ENCODE data around the gene PSMD6.

Gene PSMD6

GRCh38 chr3:63977893-63978292, 45.4 kb downstream of the PSMD6 start:
- no peaks in the 10 kb centered on the region for H3K9me3 ChIP-seq

GRCh38 chr3:63976872-63977200, 46.5 kb downstream of the PSMD6 start:
- H3K36me3 ChIP-seq = peaks cover 5% of the 10 kb centered on the region; the same call in 1 of the 2 replicates

More at GRCh38 chr3:63977893-63978292, 45.4 kb downstream of the PSMD6 start:
- TF ChIP-seq CTCF (IDR thresholded peaks at IDR 0.05; ENCODE audit: low read depth, low read length) = no peak
- DNase-seq = no peak
- H3K4me3 ChIP-seq (ENCODE audit: low read depth, low read length) = no peak overlapping the region
- H3K27me3 ChIP-seq = no peaks in the 10 kb centered on the region
- peaks cover 5% of the 10 kb centered on the region; the same call in 1 of the 2 replicates for H3K36me3 ChIP-seq
- H3K4me1 ChIP-seq = peaks cover 3% of the 10 kb centered on the region; the same call in 1 of the 2 replicates

GRCh38 chr3:63976161-63976871, 47.0 kb downstream of the PSMD6 start:
- no peak for DNase-seq
- TF ChIP-seq CTCF (IDR thresholded peaks at IDR 0.05; ENCODE audit: low read depth, low read length) = no peak

More at GRCh38 chr3:63976872-63977200, 46.5 kb downstream of the PSMD6 start:
- no peaks in the 10 kb centered on the region for H3K9me3 ChIP-seq
- H3K4me3 ChIP-seq (ENCODE audit: low read depth, low read length) = no peak overlapping the region
- no peaks in the 10 kb centered on the region for H3K27me3 ChIP-seq
- no peak for TF ChIP-seq CTCF (IDR thresholded peaks at IDR 0.05; ENCODE audit: low read depth, low read length)
- peaks cover 3% of the 10 kb centered on the region; the same call in 1 of the 2 replicates for H3K4me1 ChIP-seq
- DNase-seq = no peak

GRCh38 chr3:63975723-63976122, 47.6 kb downstream of the PSMD6 start:
- no peaks in the 10 kb centered on the region for H3K9me3 ChIP-seq
- TF ChIP-seq CTCF (IDR thresholded peaks at IDR 0.05; ENCODE audit: low read depth, low read length) = no peak
- DNase-seq = no peak
- peaks cover 7% of the 10 kb centered on the region for H3K4me1 ChIP-seq
- no peaks in the 10 kb centered on the region for H3K27me3 ChIP-seq
- peaks cover 5% of the 10 kb centered on the region; the same call in 1 of the 2 replicates for H3K36me3 ChIP-seq
- no peak overlapping the region for H3K4me3 ChIP-seq (ENCODE audit: low read depth, low read length)

More at GRCh38 chr3:63976161-63976871, 47.0 kb downstream of the PSMD6 start:
- no peak overlapping the region for H3K4me3 ChIP-seq (ENCODE audit: low read depth, low read length)
- H3K27me3 ChIP-seq = no peaks in the 10 kb centered on the region
- H3K36me3 ChIP-seq = peaks cover 5% of the 10 kb centered on the region; the same call in 1 of the 2 replicates
- H3K9me3 ChIP-seq = no peaks in the 10 kb centered on the region
- H3K4me1 ChIP-seq = peaks cover 3% of the 10 kb centered on the region; the same call in 1 of the 2 replicates

GRCh38 chr3:63974451-63974850, 48.8 kb downstream of the PSMD6 start:
- H3K4me3 ChIP-seq (ENCODE audit: low read depth, low read length) = no peak overlapping the region
- peaks cover 10% of the 10 kb centered on the region for H3K4me1 ChIP-seq
- H3K9me3 ChIP-seq = no peaks in the 10 kb centered on the region
- no peak for TF ChIP-seq CTCF (IDR thresholded peaks at IDR 0.05; ENCODE audit: low read depth, low read length)
- no peaks in the 10 kb centered on the region for H3K27me3 ChIP-seq
- DNase-seq = no peak
- no peaks in the 10 kb centered on the region for H3K36me3 ChIP-seq

- no peak overlapping the region for H3K4me3 ChIP-seq (ENCODE audit: low read depth, low read length)
- no peaks in the 10 kb centered on the region for H3K27me3 ChIP-seq
- no peak for TF ChIP-seq CTCF (IDR thresholded peaks at IDR 0.05; ENCODE audit: low read depth, low read length)
- no peak for DNase-seq
- H3K4me1 ChIP-seq = peaks cover 14% of the 10 kb centered on the region
- no peaks in the 10 kb centered on the region for H3K36me3 ChIP-seq
- no peaks in the 10 kb centered on the region for H3K9me3 ChIP-seq
These were observed 49.9 kb downstream of the PSMD6 start for GRCh38 chr3:63973406-63973805.
